HEK293 (cell line): ENCODE measurements around the gene SLC26A8.

Experiments
- CTCF ChIA-PET: fragments of 350-600 bp; formaldehyde crosslinking; extraction: SDS; loops from one replicate; lab custom pipeline; 2021; ENCODE audit warnings: antibody characterized with exemption; lab: Yijun Ruan, JAX
- POLR2A ChIA-PET: fragments of 300-600 bp; formaldehyde crosslinking; extraction: SDS; loops from one replicate; lab custom pipeline; 2020; ENCODE audit warnings: antibody characterized with exemption, inconsistent platforms; lab: Yijun Ruan, JAX
- H3K27ac ChIP-seq: fragments of 200-500 bp; sonication (Bioruptor generic); 2 replicates; pipeline ENCODE4 v1.5.1; 2014; ENCODE audit warnings: low read depth, low read length, control low read depth, inconsistent platforms; ENCODE audit errors: extremely low read depth
- H3K36me3 ChIP-seq, 2 experiments: fragments of 200-500 bp in 1 of 2; sonication (Bioruptor generic) in 1 of 2; 1 replicate in 1 of 2; 2 replicates in 1 of 2; pipeline ENCODE4 v1.5.1; 2014 to 2017; ENCODE audit warnings: inconsistent platforms in 2 of 2, low read length in 2 of 2; ENCODE audit not compliant: control insufficient read depth in 2 of 2, insufficient read depth in 1 of 2
- H3K4me1 ChIP-seq: fragments of 200-500 bp; sonication (Bioruptor generic); 2 replicates; pipeline ENCODE4 v1.5.1; 2014; ENCODE audit warnings: mild to moderate bottlenecking, low read length, inconsistent platforms; ENCODE audit not compliant: control insufficient read depth, insufficient read depth
- H3K4me3 ChIP-seq: 2 replicates; pipeline ENCODE4 v1.5.1; 2011; ENCODE audit warnings: low read depth, mild to moderate bottlenecking, control low read depth, low read length, moderate library complexity
- H3K9me3 ChIP-seq: fragments of 200-500 bp; sonication (Bioruptor generic); 2 replicates; pipeline ENCODE4 v1.5.1; 2014; ENCODE audit warnings: low read depth, low read length, inconsistent platforms; ENCODE audit not compliant: control insufficient read depth, insufficient read depth
- ATF2 ChIP-seq: fragments of 450-650 bp; formaldehyde crosslinking; IDR thresholded peaks from 2 replicates; pipeline ENCODE4 v1.5.1; 2016; ENCODE audit warnings: missing biosample characterization, missing genetic modification characterization, low read depth
- KLF16 ChIP-seq: fragments of 450-650 bp; formaldehyde crosslinking; IDR thresholded peaks from 2 replicates; pipeline ENCODE4 v1.5.1; 2017; ENCODE audit warnings: missing biosample characterization, missing genetic modification characterization
- KLF8 ChIP-seq: fragments of 450-650 bp; formaldehyde crosslinking; IDR thresholded peaks from 2 replicates; pipeline ENCODE4 v1.5.1; 2016; ENCODE audit warnings: missing biosample characterization, missing genetic modification characterization
- OSR2 ChIP-seq: fragments of 450-650 bp; formaldehyde crosslinking; IDR thresholded peaks from 2 replicates; pipeline ENCODE4 v1.5.1; 2016; ENCODE audit warnings: missing biosample characterization, missing genetic modification characterization
- PRDM6 ChIP-seq: fragments of 450-650 bp; formaldehyde crosslinking; IDR thresholded peaks from 2 replicates; pipeline ENCODE4 v1.5.1; 2017; ENCODE audit warnings: missing biosample characterization, missing genetic modification characterization
- RBAK ChIP-seq: fragments of 450-650 bp; formaldehyde crosslinking; IDR thresholded peaks from 2 replicates; pipeline ENCODE4 v1.5.1; 2016; ENCODE audit warnings: missing biosample characterization, missing genetic modification characterization
- SCRT2 ChIP-seq: fragments of 450-650 bp; formaldehyde crosslinking; IDR thresholded peaks from 2 replicates; pipeline ENCODE4 v1.5.1; 2016; ENCODE audit warnings: missing biosample characterization, missing genetic modification characterization
- SP7 ChIP-seq: fragments of 450-650 bp; formaldehyde crosslinking; IDR thresholded peaks from 2 replicates; pipeline ENCODE4 v1.5.1; 2016; ENCODE audit warnings: missing biosample characterization, missing genetic modification characterization
- ZBTB48 ChIP-seq: fragments of 450-650 bp; formaldehyde crosslinking; IDR thresholded peaks from 2 replicates; pipeline ENCODE4 v1.5.1; 2016; ENCODE audit warnings: missing biosample characterization, missing genetic modification characterization
- ZBTB6 ChIP-seq: fragments of 450-650 bp; formaldehyde crosslinking; IDR thresholded peaks from 2 replicates; pipeline ENCODE4 v1.5.1; 2017; ENCODE audit warnings: missing biosample characterization, missing genetic modification characterization
- ZBTB7A ChIP-seq: fragments of 450-650 bp; formaldehyde crosslinking; IDR thresholded peaks from 2 replicates; pipeline ENCODE4 v1.5.1; 2016; ENCODE audit warnings: low read depth, missing biosample characterization, missing genetic modification characterization
- ZFHX2 ChIP-seq: fragments of 450-650 bp; formaldehyde crosslinking; conservative IDR thresholded peaks from 2 replicates; pipeline ENCODE4 v1.5.1; 2016; ENCODE audit warnings: missing biosample characterization, missing genetic modification characterization
- ZNF114 ChIP-seq: fragments of 450-650 bp; formaldehyde crosslinking; IDR thresholded peaks from 2 replicates; pipeline ENCODE4 v1.5.0; 2017; ENCODE audit warnings: missing biosample characterization, missing genetic modification characterization
- ZNF24 ChIP-seq: fragments of 450-650 bp; formaldehyde crosslinking; IDR thresholded peaks from 2 replicates; pipeline ENCODE4 v1.5.1; 2016; ENCODE audit warnings: missing biosample characterization, missing genetic modification characterization
- ZNF280C ChIP-seq: fragments of 450-650 bp; formaldehyde crosslinking; IDR thresholded peaks from 2 replicates; pipeline ENCODE4 v1.5.1; 2016; ENCODE audit warnings: missing biosample characterization, missing genetic modification characterization
- ZNF549 ChIP-seq: fragments of 450-650 bp; IDR thresholded peaks from 2 replicates; pipeline ENCODE4 v1.5.1; 2018; ENCODE audit warnings: missing biosample characterization, missing genetic modification characterization, mild to moderate bottlenecking, inconsistent platforms, moderate library complexity
- ZNF555 ChIP-seq: fragments of 450-650 bp; formaldehyde crosslinking; conservative IDR thresholded peaks from 2 replicates; pipeline ENCODE4 v1.5.1; 2017; ENCODE audit warnings: missing biosample characterization, mild to moderate bottlenecking, missing genetic modification characterization, inconsistent platforms
- ZNF623 ChIP-seq: fragments of 450-650 bp; formaldehyde crosslinking; IDR thresholded peaks from 2 replicates; pipeline ENCODE4 v1.5.1; 2016; ENCODE audit warnings: missing biosample characterization, missing genetic modification characterization
- ZNF704 ChIP-seq: fragments of 450-650 bp; formaldehyde crosslinking; IDR thresholded peaks from 2 replicates; pipeline ENCODE4 v1.5.1; 2016; ENCODE audit warnings: missing biosample characterization, missing genetic modification characterization
- ZNF768 ChIP-seq: fragments of 450-650 bp; formaldehyde crosslinking; IDR thresholded peaks from 2 replicates; pipeline ENCODE4 v1.5.1; 2018; ENCODE audit warnings: missing biosample characterization, mild to moderate bottlenecking, missing genetic modification characterization
- ZNF837 ChIP-seq: fragments of 450-650 bp; formaldehyde crosslinking; IDR thresholded peaks from 2 replicates; pipeline ENCODE4 v1.5.1; 2016; ENCODE audit warnings: missing biosample characterization, missing genetic modification characterization
- ZSCAN4 ChIP-seq: fragments of 450-650 bp; formaldehyde crosslinking; IDR thresholded peaks from 2 replicates; pipeline ENCODE4 v1.5.1; 2017; ENCODE audit warnings: missing biosample characterization, missing genetic modification characterization
- ZSCAN5A ChIP-seq: fragments of 450-650 bp; formaldehyde crosslinking; IDR thresholded peaks from 2 replicates; pipeline ENCODE4 v1.5.1; 2016; ENCODE audit warnings: missing biosample characterization, missing genetic modification characterization

The SLC26A8 gene

GRCh38 chr6:36039112-36039511, 14.7 kb upstream of the SLC26A8 start (continued):
- TF ChIP-seq ZNF280C (tag by site-specific recombination) (no peak), SCRT2 (tag by site-specific recombination) (no peak), ZNF549 (tag by site-specific recombination) (no peak), ZNF837 (tag by site-specific recombination) (no peak)

GRCh38 chr6:36038120-36038876, 13.9 kb upstream of the SLC26A8 start:
- Histone ChIP-seq H3K27ac (no peak overlapping the region), H3K4me3 (no peak overlapping the region), H3K4me1 (peaks cover 29% of the 10 kb centered on the region), H3K36me3 (no peaks in the 10 kb centered on the region; a peak in 1 of 3 replicates), H3K9me3 (no peaks in the 10 kb centered on the region)
- CTCF ChIA-PET: interaction anchor here (0.5 to 2.4 kb wide), 6 partner anchors 10 to 303 kb away, joined by 3 to 10 read pairs (median 6); partner anchors contain the start of gene MAPK14
- TF ChIP-seq PRDM6 (tag by site-specific recombination): peak; percentile 71
- TF ChIP-seq KLF16 (tag by site-specific recombination): no peak
- peak; percentile 37; the same call in 1 of the 2 replicates for TF ChIP-seq ZBTB48 (tag by site-specific recombination)
- TF ChIP-seq RBAK: no peak
- TF ChIP-seq ZBTB6 (tag by site-specific recombination): no peak
- TF ChIP-seq OSR2 (tag by site-specific recombination): no peak
- TF ChIP-seq ZNF768: no peak
- TF ChIP-seq ATF2 (tag by site-specific recombination): no peak
- peak; percentile 67 for TF ChIP-seq ZNF623 (tag by site-specific recombination)
- TF ChIP-seq KLF8: no peak
- no peak for TF ChIP-seq SP7
- POLR2A ChIA-PET: interaction anchor here (1.3 to 2.4 kb wide), 2 partner anchors 9 to 11 kb away, joined by 4 to 8 read pairs; partner anchors contain the start of gene MAPK14

- ChIA-PET POLR2A (no interaction called here), CTCF (interaction anchor here (0.5 to 1.4 kb wide), 6 partner anchors 8 to 324 kb away, joined by 3 to 6 read pairs (median 4); partner anchors contain the start of gene MAPK14)
- no peak overlapping the region for H3K27ac ChIP-seq
- H3K36me3 ChIP-seq: no peaks in the 10 kb centered on the region
- H3K9me3 ChIP-seq: no peaks in the 10 kb centered on the region
- no peak overlapping the region for H3K4me3 ChIP-seq
- peaks cover 24% of the 10 kb centered on the region for H3K4me1 ChIP-seq
- TF ChIP-seq ZSCAN4 (no peak), ZNF704 (tag by site-specific recombination) (no peak), ZNF24 (tag by site-specific recombination) (no peak), ZNF114 (no peak), ZSCAN5A (tag by site-specific recombination) (no peak), ZNF555 (tag by site-specific recombination) (no peak), ZFHX2 (tag by site-specific recombination) (no peak), ZBTB7A (tag by site-specific recombination) (no peak)
Observed at GRCh38 chr6:36035225-36035624, 10.8 kb upstream of the SLC26A8 start.
